Suprapubic skin (tissue), 4 donors: ENCODE data around the gene AFM.

Source experiments
- CTCF ChIP-seq, 2 donors: fragments of 200-600 bp in 1 of 2; fragments of 450-650 bp in 1 of 2; sonication (generic) in 1 of 2; IDR thresholded peaks; one replicate each; pipeline ENCODE4 v1.5.1; 2016 to 2019; ENCODE audit warnings: antibody characterized with exemption in 2 of 2, mild to moderate bottlenecking in 1 of 2, moderate library complexity in 1 of 2
- EP300 ChIP-seq: sonication (generic); formaldehyde crosslinking; IDR thresholded peaks from one replicate; pipeline ENCODE4 v1.6.1; 2017; ENCODE audit warnings: antibody characterized with exemption
- POLR2A ChIP-seq, 2 donors: fragments of 450-650 bp; IDR thresholded peaks; one replicate each; pipeline ENCODE4 v1.6.1; 2017; ENCODE audit warnings: antibody characterized with exemption in 2 of 2, mild to moderate bottlenecking in 2 of 2, moderate library complexity in 2 of 2
- POLR2AphosphoS5 ChIP-seq, 3 donors: sonication (generic); formaldehyde crosslinking; IDR thresholded peaks; one replicate each; pipeline ENCODE4 v1.6.1; 2017; ENCODE audit warnings: antibody characterized with exemption in 3 of 3

DNA sequence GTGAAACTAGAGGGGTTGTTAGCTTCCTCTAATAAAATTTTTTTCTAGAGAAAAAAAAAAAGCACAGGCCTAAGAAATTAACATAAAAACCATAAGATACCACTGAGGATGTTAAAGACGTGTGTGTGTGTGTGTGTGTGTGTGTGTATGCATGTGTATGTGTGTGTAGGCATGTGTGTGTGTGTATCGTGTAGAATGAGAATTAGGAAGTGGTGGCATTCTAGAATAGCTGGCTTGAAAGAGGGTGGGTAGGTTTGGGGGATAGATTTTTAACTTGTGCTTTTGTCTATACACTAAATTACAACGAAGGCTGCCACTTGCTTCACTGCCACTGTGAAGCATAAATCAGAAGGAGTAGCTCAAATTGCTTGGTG is 22.5 kb upstream of the AFM start:
- no peak for TF ChIP-seq POLR2A (IDR thresholded peaks at IDR 0.05)
- no peak for TF ChIP-seq CTCF (IDR thresholded peaks at IDR 0.05)
- TF ChIP-seq POLR2AphosphoS5 (IDR thresholded peaks at IDR 0.05) = no peak
- TF ChIP-seq EP300 = no peak
